ENCODE measurements around the gene CNTFR. TPM values are rescaled to one million over a fixed set of nuclear protein-coding genes. Genes with fewer than 3 reads are reported as not detected.
A peak's percentile ranks its signal among the peaks of the same experiment; 100 is the strongest.

The CNTFR gene
- total and polyA plus RNA-seq, 4 donors, result 0.75 to 3.3 (median 2.0) TPM

- TF ChIP-seq, protein P1, sequence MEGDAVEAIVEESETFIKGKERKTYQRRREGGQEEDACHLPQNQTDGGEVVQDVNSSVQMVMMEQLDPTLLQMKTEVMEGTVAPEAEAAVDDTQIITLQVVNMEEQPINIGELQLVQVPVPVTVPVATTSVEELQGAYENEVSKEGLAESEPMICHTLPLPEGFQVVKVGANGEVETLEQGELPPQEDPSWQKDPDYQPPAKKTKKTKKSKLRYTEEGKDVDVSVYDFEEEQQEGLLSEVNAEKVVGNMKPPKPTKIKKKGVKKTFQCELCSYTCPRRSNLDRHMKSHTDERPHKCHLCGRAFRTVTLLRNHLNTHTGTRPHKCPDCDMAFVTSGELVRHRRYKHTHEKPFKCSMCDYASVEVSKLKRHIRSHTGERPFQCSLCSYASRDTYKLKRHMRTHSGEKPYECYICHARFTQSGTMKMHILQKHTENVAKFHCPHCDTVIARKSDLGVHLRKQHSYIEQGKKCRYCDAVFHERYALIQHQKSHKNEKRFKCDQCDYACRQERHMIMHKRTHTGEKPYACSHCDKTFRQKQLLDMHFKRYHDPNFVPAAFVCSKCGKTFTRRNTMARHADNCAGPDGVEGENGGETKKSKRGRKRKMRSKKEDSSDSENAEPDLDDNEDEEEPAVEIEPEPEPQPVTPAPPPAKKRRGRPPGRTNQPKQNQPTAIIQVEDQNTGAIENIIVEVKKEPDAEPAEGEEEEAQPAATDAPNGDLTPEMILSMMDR (IDR thresholded peaks at IDR 0.05; ENCODE audit: low read depth, low read length, missing input control), result no peak
- TF ChIP-seq YY1 (IDR thresholded peaks at IDR 0.05) (no peak), HNF4G (IDR thresholded peaks at IDR 0.05) (no peak), FOXA1 (IDR thresholded peaks at IDR 0.05) (no peak), RXRA (IDR thresholded peaks at IDR 0.05) (no peak), TAF1 (conservative IDR thresholded peaks at IDR 0.05) (no peak), RAD21 (IDR thresholded peaks at IDR 0.05) (no peak)
- TF ChIP-seq, protein P2, sequence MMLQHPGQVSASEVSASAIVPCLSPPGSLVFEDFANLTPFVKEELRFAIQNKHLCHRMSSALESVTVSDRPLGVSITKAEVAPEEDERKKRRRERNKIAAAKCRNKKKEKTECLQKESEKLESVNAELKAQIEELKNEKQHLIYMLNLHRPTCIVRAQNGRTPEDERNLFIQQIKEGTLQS (IDR thresholded peaks at IDR 0.05), result no peak
These were observed 69.4 kb downstream of the CNTFR start (continued) for GRCh38 chr9:34520096-34520495.

DNA sequence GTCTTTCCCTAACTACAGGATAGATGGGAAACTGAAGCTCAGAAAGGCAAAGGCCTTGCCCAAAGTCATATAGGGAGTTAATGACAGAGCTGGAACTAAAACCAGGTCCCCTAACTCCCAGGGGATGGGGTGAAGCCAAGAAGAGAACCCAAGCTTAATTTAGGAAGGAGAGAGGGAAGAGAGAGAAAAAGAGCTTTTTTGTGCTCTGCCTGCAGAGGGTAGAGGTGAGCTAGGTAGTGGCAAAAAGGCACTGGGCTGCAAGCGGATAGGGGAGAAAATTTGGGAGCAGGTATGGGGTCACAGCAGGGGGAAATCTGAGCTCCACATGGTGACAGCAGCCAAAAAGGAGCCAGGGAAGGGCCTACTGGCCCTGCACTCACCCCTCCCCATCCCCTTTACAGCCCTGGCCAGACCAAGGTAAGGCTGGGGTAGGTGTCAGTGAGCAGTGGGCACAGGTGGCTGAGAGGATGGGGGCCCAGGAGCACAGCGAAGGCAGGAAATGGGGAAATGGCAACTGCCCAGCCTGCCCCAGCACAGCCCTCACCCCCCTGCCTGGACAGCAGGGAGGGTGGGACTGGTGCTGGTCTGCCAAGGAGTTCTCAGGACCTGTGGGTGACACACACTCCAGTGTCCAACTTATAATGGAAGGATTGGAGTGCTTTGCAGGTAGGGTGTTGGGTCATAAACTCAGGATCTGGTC, 70.1 kb downstream of the CNTFR start:
- no peaks in the 10 kb centered on the region for H3K36me3 ChIP-seq (ENCODE audit: control insufficient read depth in 4 of 4, insufficient read depth in 3 of 4, low read depth in 1 of 4, low read length in 3 of 4)
- H3K27ac ChIP-seq (ENCODE audit: low read depth in 1 of 2, low read length in 2 of 2), result no peak overlapping the region
- no peaks in the 10 kb centered on the region for H3K9me3 ChIP-seq (ENCODE audit: control insufficient read depth in 4 of 4, low read length in 3 of 4)
- no peak overlapping the region for H3K4me3 ChIP-seq (ENCODE audit: low read depth in 1 of 3, low read length in 3 of 3)
- no peak overlapping the region for H3K9ac ChIP-seq (ENCODE audit: low read depth in 1 of 2, low read length in 2 of 2)
- TF ChIP-seq SP1 (IDR thresholded peaks at IDR 0.05) (no peak), REST (IDR thresholded peaks at IDR 0.05) (no peak), YY1 (IDR thresholded peaks at IDR 0.05) (no peak), HNF4A (conservative IDR thresholded peaks at IDR 0.05) (no peak), HNF4G (IDR thresholded peaks at IDR 0.05) (no peak), JUND (IDR thresholded peaks at IDR 0.05) (no peak), MAX (IDR thresholded peaks at IDR 0.05) (no peak), TAF1 (conservative IDR thresholded peaks at IDR 0.05) (no peak), RXRA (IDR thresholded peaks at IDR 0.05) (no peak), EGR1 (IDR thresholded peaks at IDR 0.05; ENCODE audit: low read depth in 2 of 2) (no peak), FOXA2 (IDR thresholded peaks at IDR 0.05) (no peak), ZBTB33 (IDR thresholded peaks at IDR 0.05) (no peak), NR2F2 (IDR thresholded peaks at IDR 0.05) (no peak), GABPA (IDR thresholded peaks at IDR 0.05 in 1 of 2, conservative IDR thresholded peaks at IDR 0.05 in 1 of 2) (no peak), FOXA1 (IDR thresholded peaks at IDR 0.05) (no peak), RAD21 (IDR thresholded peaks at IDR 0.05) (peak; percentile 81 to 82)
- TF ChIP-seq, protein P1 (IDR thresholded peaks at IDR 0.05; ENCODE audit: low read depth, low read length, missing input control), result peak; percentile 44
- TF ChIP-seq, protein P2 (IDR thresholded peaks at IDR 0.05), result no peak
- H3K4me1 ChIP-seq (ENCODE audit: control insufficient read depth in 4 of 4, insufficient read depth in 4 of 4, low read length in 3 of 4), result peaks cover 8 to 34% (median 24%) of the 10 kb centered on the region in 4 donors
- WGBS, result 79% methylated on average over 2 of the region's 2 CpGs
- no peaks in the 10 kb centered on the region for H3K27me3 ChIP-seq (ENCODE audit: control insufficient read depth in 4 of 4, insufficient read depth in 4 of 4, low read length in 3 of 4)
- DNase-seq (ENCODE audit: low spot score), result no peak

Measured in liver (tissue), 9 donors.